HG03135 (cell line): ENCODE data around the gene INSRR.

ENCODE experiments used
- ATAC-seq: cut with Tn5 transposase; IDR thresholded peaks from one replicate; pipeline ENCODE4 v1.9.1; 2021; ENCODE audit warnings: mild to moderate bottlenecking, moderate library complexity; ENCODE audit not compliant: unreplicated experiment

The INSRR gene

DNA sequence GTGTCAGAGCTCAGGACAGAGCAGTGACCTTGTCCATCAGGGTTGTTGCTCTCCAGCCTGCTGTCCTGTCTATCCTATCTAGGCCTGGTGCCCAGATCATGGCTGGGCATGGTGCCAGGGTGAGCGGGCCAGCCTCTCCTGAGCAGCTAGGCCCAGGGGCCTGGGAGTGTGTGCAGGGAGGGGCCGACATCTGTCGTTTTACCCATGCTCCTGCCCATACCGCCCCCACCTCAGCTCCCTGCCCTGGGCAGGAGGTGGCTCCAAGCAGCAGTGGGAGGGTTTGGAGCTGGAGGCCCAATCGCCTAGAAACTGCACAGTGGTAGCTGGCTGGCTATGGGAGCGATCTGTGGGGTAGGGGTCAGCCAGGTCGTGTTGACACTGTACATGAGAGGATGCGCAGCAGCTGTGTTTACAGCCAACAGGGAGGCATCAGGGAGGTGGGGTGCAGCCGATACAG, 6.5 kb downstream of the INSRR start:
- no peak for ATAC-seq

DNA sequence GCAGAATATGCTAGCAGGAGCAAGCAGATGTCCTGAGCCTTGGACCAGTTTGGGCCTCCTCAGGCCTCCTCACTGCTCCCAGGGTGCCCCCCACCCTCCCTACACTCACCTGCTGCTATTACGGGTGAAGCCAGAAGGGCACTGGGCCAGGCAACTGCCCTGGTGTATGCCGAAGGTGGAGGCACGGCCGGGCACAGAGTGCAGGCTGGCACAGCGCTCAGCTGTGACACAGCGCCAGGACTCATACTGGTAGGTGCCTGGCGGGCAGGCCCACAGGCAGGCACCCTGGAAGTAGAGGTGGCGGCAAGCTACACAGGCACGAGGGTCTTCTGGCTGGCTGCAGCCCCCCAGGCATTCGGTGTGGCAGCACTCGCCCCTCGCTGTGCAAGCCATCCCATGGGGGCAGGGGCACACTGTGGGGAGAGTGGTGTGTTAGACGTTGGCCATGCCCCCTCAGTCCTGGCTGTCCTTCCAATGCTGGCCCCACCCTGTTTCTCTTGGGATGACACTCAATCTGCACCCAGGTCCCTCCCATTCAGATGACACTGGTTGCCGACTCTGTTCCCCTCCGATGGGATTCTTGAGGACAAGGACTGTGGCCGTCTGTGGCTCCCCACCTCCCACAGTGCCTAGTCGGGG, 7.0 kb downstream of the INSRR start:
- ATAC-seq = no peak

DNA sequence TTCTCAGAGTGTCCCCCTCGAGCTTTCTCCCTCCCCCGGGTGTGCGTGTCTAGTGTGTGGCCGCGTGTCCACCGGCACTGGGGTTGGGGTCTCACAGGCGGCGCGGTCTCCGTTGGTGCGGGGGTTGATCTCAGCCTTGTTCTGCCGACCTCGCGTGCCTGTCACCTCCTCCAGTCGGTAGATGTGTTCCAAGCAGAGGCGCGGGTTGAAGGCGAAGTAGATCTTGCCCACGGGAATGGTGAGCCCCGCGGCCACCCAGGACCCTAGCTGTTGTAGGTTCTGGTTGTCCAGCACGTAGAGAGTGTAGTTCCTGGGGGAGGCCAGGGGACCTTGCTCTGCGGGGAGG, 9.8 kb downstream of the INSRR start:
- ATAC-seq = no peak

DNA sequence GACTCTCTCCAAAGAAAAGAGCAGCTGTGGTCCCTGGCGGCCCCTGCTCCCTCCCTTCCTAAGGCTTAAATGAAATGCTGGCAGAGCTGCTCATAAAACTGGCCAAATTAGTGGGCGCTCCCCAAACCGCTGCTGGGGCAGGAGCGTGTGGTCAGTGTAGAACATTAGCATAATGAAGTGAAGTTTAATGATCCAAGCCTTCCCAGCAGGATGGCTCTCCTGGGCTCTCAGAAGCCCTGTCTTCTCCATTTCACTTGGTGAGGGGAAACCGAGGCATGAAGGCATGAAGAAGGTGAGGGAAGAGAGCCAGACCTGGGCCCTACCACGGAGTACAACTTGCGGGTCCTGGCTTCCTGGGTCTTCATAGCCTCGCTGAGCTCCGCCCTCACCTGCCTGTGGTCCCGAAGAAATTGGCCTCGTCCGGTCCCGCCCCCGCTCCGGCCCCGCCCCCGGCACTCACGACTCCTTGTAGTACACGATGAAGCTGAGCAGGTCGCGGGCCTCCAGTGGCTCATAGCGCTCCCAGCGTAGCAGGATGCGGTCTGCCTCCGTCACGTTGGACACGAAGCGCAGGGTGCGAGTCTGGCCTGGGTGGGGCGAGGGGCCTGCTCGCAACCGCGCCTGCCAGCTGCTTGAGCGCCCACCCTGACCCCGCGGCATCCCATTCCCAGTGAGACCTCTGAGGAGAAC, 10.3 kb downstream of the INSRR start:
- no peak for ATAC-seq

DNA sequence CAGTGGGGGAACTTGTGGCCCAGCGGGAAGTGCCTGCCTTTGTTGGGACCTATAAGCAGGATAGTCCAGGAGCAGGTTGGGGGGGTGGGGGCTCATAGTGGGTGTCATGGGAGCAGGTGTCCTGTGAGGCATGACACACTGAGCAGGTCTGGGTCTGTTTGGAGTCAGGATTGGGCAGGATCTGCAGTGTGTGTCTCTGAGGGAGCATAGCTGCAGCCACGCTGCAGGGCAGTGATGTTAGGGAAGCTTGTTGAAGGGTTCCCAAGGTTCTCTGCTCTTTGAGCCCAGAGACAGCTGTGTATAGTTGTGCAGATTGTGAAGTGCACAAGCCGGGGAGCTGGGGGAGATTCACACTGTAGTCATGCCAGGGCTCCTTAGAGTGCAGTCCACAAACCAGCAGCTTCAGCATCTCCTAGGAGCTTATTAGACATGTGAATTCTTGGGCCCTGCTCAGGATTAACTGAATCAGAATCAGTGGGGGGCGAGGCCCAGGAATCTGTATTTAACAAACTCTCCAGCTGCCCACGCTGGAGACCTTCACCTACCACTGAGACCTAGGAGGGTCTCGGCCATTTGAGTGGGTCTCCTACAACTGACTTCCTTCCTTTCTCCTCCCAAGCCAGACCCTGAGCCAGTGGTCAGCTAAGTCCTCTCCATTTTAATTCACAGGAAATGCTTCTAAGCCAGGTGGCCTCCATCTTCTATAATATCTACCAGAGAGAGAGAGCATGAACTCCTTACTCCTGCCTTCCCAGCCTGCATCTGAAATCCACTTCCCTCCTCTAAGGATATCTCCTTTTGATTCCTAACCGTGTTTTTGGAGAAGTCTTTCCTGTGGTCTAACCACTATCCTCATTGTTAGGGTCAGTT, 11.1 kb downstream of the INSRR start:
- ATAC-seq = no peak

DNA sequence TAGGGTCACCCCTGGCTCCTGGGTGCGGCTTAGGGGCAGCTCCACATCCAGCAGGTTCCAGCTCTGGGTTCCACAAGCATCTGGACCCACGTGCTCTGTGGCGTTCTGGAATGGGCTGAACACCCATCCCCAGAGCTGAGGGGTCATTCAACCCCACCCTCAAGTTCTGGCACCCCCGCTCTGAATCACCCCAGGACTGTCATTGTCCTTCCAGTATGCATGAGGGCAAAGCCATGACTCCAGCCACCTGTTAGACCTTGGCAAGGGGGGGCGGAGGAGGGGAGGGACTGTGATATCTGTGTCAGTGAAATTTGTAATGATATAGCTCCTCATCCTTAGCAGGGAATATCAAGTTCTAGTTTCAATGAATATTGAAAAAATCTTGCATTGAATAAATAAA, 12.3 kb downstream of the INSRR start:
- no peak for ATAC-seq

DNA sequence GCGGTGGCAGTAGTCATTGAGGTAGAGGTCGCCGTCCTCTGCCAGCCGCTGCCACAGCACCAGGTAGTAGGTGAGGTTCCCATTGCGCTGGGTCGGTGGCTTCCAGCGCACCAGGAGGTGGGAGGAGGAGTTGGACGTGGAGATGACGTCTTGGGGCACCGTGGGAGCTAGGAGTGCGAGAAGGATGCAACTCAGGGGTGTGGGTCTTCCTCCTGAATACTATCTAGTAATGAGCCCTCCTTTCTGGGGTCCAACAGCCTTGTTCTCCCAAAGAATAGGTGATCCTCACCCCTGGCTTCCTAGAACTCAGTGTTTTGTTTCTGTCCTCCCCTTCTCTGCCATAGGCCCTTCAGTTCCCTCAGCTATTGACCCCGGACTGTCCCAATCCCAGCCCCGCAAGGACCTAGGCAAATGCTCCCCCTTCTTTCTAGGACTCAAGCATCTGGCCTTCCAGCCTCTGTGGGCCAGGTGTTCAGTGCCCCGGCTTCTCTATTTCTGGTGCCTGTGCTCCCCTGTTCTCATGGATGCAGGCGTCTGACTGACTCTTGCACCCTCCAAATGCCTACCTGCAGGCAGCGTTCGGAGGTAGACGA, 12.9 kb downstream of the INSRR start:
- ATAC-seq = no peak

DNA sequence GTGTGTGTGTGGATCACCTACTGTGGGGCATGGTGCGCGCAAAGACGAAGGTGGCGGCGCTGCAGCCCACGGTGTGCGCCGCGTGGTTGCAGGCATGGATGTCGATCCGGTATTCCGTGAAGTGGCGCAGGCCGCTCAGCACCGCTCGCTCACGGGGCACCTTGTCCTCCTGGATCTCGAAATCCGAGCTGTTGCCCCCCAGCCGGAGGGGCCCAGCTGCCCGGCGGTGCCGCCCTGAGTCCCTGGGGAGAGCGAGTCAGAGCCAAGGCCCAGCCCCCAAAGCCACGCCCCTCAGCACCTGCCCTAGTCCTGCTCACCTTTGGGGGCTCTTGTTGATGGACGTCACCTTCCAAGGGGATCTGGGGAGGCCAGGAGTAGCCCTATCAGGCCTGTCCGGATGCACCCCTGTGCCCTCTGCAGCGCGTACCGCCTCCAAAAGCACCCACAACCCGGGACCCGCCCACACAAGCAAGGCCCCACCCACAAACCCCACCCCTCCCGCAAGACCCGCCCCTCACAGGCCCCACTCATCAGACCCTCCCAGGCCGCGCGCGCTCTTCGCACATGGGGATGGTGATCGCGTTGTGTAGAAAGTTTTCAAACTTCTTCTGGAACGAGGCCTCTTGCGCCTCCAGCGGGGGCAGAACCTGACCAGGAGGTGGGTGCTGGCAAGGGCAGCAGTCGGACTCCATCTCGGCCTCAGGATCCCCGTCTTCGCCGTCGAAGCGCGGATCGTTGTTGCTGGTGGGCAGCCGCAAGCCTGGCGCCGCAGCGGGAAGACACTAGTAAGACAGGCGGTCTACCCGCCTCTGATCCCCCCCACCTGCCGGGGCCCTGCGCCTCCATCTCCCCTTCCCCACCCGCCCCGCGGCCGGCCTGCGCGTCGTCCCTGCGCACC, 13.6 kb downstream of the INSRR start:
- ATAC-seq = no peak

DNA sequence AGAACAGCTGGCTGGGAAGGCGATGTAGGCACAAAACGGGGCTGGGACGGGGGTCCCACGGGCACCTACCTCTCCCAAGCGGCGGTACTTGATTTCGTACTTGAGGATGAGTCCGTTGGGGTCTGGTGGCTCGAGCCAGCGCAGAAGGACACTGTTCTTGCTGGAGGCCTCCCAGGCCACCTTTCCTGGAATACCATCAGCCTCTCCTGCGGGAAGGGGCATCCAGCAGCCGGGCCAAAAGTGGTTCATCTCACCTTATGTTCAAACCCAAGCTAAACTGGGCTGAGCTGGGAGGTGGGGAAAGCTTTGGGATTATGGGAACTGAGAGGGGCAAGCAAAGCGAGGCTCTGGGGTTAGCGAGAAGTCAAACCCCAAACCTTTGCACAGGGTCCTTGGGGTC, 14.3 kb downstream of the INSRR start:
- no peak for ATAC-seq

DNA sequence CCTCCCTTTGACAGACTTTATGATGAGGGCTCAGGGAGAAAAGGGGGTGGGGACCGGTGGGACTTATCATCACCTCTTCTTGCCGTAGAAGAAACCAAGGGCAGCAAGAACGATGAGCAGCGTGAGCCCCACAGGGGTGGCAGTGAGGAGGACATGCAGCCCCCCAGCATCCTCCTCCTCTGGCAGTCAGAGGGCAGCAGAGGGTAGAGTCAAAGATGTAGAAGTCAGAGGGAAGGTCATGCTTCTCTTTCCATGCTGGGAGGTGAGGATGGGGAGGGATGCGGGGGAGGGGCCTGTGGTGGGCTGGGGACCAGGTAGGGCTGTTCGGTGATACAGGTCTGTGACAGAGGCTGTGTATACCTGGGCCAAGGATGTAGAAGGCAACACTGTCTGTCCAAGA, 14.8 kb downstream of the INSRR start:
- ATAC-seq = no peak

DNA sequence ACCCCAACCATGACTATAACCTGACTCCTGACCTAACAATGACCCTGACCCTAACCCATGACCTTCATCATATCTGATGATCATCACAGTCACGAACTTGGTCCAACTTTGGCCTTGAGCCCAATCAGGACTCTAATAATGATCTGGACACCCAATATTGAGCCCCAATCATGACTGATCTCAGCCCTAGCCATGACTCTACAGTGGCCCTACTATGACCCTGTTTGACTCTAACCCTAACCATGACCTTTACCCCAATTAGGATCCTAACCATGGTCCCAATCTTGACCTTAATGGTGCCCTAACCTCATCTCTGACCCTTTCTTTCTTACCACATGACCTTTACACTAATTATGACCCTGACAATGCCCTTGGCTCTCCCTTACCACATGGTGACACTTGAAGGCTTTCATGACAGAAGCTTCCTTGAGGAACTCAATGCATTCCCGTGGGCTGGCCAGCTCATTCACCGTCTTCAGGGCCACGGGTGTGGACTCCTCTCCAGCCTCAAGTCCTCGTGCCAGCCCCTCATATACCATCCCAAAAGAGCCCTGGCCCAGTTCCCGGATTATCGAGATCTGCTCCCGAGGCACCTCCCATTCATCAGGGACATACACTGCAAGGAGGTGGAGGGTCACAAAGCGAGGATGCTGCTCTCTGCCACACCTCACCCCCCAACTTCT, 16.2 kb downstream of the INSRR start:
- ATAC-seq = no peak

DNA sequence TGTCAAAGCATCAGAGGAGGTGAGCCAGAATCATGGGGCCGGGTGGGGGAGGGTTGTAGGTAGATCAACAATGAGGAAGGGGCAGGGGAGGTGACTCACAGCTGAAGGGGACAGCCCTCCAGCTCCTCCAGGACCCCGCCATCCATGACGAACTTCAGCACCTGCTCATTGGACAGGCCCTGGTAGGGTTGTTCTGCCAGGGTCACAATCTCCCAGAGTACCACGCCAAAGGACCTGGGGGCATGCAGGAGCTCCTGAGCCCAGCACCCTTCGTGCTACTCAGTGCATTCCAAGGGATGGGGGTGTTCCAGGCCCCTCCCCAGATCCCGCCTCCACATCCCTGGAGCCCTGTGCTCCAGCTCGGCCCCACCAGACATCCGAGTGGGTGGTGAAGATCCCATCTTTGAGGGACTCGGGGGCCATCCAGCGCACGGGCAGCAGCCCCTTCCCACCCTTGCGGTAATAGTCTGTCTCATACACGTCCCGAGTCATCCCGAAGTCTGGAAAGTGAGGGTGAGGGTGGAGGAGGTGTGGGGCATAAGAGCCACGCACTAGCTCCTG, 17.5 kb downstream of the INSRR start:
- no peak for ATAC-seq

DNA sequence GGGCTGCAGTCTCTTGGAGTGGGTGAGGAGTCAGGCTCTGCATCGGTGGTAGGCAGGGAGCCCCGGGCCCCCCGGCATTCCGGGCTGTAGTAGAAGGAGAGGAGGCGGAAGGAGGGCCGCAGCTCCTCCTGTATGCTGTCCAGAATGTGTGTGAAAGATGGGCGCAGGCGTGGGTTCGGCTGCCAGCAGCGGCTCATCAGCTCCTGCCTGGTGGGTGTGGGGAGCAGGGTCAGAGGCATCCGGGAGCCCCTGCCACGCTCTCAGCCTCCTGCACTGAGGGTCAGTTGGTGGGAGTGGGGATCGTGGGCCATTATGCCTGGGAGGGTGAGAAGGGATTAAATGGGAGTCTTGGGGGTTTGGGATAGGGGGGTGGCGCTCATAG, 18.0 kb downstream of the INSRR start:
- ATAC-seq = no peak

DNA sequence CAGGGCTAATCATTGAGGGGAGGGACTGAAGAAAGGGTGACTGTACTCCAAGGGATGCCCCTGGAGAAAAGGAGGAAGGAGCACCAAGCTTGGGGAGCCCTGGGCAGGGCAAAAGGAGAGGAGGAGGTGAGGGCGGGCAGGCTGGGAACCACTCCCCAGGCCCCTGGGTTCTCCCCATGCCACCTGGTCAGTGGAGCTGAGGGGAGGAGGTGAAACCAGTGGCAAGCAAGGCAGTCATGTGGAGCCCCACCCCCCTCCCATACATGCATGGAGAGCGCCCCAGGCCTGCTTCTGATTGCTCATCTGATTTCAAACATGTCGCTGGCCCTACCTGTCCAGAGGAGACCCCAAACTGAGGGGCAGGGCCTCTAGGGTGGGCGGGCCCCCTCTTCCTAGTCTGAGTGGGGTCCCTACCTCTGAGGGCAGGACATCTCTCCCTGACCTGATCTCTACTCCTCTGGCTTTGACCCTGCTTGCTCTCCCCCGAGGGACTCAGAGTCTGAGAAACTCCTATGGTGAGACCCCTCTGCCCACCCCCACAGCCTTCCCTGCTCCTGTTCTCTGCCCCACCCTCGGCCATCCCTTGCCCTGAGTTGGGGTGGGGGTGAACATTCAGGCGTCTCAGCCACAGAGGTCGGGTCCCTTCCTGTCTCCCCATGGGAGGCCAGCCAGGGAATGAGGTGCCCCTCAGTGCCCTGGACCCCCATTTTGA, 18.6 kb downstream of the INSRR start:
- no peak for ATAC-seq

DNA sequence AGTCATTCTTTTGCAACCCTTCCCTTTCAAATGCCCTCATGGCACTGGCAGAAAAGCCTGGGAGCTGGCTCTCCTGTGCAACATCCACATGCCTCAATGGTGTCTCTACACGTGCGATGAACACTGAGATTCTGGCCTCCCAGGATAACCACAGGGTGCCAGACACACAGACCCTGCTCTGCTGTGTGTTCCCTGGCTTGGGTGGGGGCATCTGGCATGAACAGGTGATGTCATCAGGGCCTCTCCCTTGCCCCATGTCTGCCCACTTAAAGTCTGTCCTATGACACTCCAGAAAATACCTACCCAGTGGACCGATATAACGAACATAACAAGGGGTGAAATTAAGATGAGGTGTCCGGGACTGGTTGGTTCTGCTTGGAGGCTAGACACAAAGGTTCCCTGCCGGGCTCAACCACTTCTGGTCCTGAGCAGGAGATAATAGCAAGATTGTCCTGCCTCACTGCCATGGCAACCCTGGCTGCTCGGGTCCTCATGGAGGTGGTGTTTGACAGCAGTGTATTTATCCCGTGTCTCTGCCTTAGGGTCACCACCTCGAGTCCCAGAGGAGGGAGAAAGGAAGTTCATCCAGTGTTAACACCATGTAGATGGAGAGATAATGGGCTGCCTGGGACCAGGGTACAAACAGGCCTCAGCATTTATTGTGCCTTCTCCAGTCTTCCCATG, 19.3 kb downstream of the INSRR start:
- no peak for ATAC-seq

DNA sequence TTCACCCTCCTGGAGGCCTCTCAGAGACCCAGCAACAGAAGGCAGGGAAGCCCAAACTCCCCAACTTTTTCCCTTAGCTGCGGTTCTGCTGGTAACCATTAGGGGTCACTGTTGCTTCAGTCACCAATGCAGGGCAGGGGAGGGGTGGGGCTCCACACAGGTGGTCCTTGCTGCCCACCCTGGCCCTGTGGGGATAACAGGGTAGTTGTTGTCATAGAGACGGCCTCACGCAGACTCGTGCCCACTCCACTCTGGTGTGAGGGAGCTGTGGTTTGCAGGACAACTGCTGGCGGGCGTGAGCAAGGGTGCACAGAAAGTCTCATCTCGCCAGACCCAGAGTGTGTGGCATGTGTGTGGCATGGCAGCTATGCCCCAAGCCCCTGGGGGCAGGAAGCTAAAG, 19.9 kb downstream of the INSRR start:
- ATAC-seq = no peak

DNA sequence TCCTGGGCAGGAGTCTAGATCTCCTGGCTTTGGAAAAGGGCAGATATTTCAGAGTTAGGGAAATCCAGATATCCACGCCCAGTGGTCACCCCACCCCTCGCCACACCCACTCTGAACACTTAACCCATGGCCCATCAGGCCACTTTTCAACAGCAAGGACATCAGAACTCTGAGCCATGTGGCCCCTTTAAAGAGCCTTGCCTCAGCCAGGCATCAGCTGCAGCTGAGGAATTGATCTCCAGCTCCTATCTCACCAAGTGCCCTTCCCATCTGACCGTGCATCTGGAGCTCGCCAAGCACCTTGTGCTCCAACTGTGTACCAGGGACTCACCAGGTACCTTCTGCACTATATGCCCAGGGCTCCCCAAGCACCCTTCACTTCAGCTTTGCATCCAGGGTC, 22.0 kb downstream of the INSRR start:
- no peak for ATAC-seq

DNA sequence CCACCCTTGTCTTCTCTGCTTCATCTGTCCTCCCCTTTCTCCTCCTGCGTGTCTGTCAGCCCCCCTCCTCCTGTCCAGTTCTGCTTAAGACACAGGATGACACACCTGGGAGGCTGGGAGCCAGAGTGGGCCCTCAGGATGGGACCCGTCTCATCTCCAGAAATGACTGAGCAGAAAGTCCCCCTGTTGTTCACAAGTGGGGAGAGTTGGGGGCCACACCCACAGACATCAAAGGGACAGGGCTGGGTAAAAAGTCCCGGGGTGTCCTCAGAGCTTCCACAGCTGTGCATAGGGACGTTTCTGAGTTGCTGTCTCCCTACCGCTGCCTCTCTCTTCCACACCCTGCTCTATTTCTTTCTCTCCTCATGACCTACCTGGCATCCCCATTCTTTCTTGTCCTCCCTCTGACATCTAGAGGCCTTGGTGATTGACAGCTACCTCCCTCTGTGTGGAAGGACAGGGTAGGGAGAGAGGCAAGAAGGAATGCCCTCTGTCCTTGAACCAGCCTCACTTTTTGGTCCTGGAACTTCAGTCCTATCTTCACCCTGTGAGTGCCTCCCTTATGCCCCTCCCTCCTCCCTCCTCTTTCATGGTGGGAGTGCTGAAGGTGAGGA, 22.8 kb downstream of the INSRR start:
- ATAC-seq = no peak
